Upper lobe of left lung (tissue), 6 donors: ENCODE data around the gene TC2N. TPM values are rescaled to one million over a fixed set of nuclear protein-coding genes. Genes with fewer than 3 reads are reported as not detected.
"Not testable (repeated sequence)": the region's sequence is repeated elsewhere in the genome, so short reads cannot be mapped to it uniquely, and the experiment has no call there.

Source experiments
- ATAC-seq, 2 donors: fragments of 200-7000 bp; cut with Tn5 transposase; one replicate each; pipeline ENCODE4 v1.9.1; 2022; ENCODE audit warnings: mild to moderate bottlenecking in 2 of 2, moderate library complexity in 2 of 2; ENCODE audit not compliant: low FRiP score in 2 of 2
- DNase-seq, 2 donors: peaks; one replicate each; pipeline ENCODE4 v3.0.0-alpha.2; 2019 to 2020
- H3K27ac ChIP-seq, 4 donors: fragments of 200-600 bp; sonication (generic); one replicate each; pipeline ENCODE4 v1.5.1; 2016 to 2019
- H3K27me3 ChIP-seq, 4 donors: fragments of 200-600 bp; sonication (generic); one replicate each; pipeline ENCODE4 v1.5.1; 2017 to 2019
- H3K36me3 ChIP-seq, 4 donors: fragments of 200-600 bp; sonication (generic); one replicate each; pipeline ENCODE4 v1.5.1; 2016 to 2019
- H3K4me1 ChIP-seq, 4 donors: fragments of 200-600 bp; sonication (generic); one replicate each; pipeline ENCODE4 v1.5.1; 2018 to 2019
- H3K4me3 ChIP-seq, 4 donors: fragments of 200-600 bp; sonication (generic); one replicate each; pipeline ENCODE4 v1.5.1; 2017 to 2019; ENCODE audit warnings: mild to moderate bottlenecking in 2 of 4, moderate library complexity in 1 of 4
- H3K9me3 ChIP-seq, 4 donors: fragments of 200-600 bp; sonication (generic); one replicate each; pipeline ENCODE4 v1.5.1; 2018 to 2019
- CTCF ChIP-seq, 6 experiments: fragments of 450-650 bp in 4 of 6; fragments of 200-600 bp in 2 of 6; sonication (generic) in 2 of 6; IDR thresholded peaks; one replicate each; pipeline ENCODE4 v1.5.1; 2016 to 2019; ENCODE audit warnings: antibody characterized with exemption in 6 of 6
- EP300 ChIP-seq, 4 donors: sonication (generic); formaldehyde crosslinking; IDR thresholded peaks; one replicate each; pipeline ENCODE4 v1.5.1; 2017; ENCODE audit warnings: antibody characterized with exemption in 4 of 4, control low read depth in 2 of 4
- POLR2A ChIP-seq, 4 donors: fragments of 450-650 bp; IDR thresholded peaks; one replicate each; pipeline ENCODE4 v1.5.1; 2016 to 2017; ENCODE audit warnings: antibody characterized with exemption in 4 of 4, mild to moderate bottlenecking in 2 of 4
- POLR2AphosphoS5 ChIP-seq, 2 donors: sonication (generic); formaldehyde crosslinking; IDR thresholded peaks; one replicate each; pipeline ENCODE4 v1.5.1; 2017; ENCODE audit warnings: antibody characterized with exemption in 2 of 2
- WGBS, 2 donors: methylation state at CpG; one replicate each; pipeline ENCODE4 v1.1.5; 2017 to 2018; 5-methylcytosine and 5-hydroxymethylcytosine counted together
- total RNA-seq, 6 donors: library from RNA; depleted of rRNA in 4 of 6; stranded (reverse); fragments of >200 nt in 4 of 6; gene quantifications; one replicate each; pipeline versions ENCODE4 v1.1.0 to v1.2.1, GENCODE V29; 2016 to 2021
- donor health status: DM: no; HTN: no; CAD: no; lungs with moderate emphysema.
- donor health status: DM: no; HTN: yes; CAD: no; lungs with severe emphysema.

The TC2N gene
- total RNA-seq, 6 donors from 2014 or later: 21.0 to 121 (median 49.6) TPM

- no peak for DNase-seq
These were observed 8.4 kb upstream of the TC2N start for GRCh38 chr14:91875525-91876286.

GRCh38 chr14:91873471-91874415, 6.4 kb upstream of the TC2N start:
- Histone ChIP-seq H3K36me3 (peaks cover 0 to 8% (median 1%) of the 10 kb centered on the region in 4 donors), H3K4me1 (peaks cover 34 to 61% (median 43%) of the 10 kb centered on the region in 4 donors), H3K4me3 (no peak overlapping the region), H3K9me3 (no peaks in the 10 kb centered on the region), H3K27me3 (no peaks in the 10 kb centered on the region), H3K27ac (peak overlapping the region; percentile 75 to 86 (median 82))
- DNase-seq (peak in 1 of 2 donors; percentile 44), ATAC-seq (peak in 1 of 2 donors; percentile 4)
- peak in 1 of 2 donors; percentile 52 for TF ChIP-seq POLR2AphosphoS5 (IDR thresholded peaks at IDR 0.05)
- TF ChIP-seq CTCF (IDR thresholded peaks at IDR 0.05): no peak
- TF ChIP-seq POLR2A (IDR thresholded peaks at IDR 0.05): peak in 1 of 4 donors; percentile 41
- no peak for TF ChIP-seq EP300 (IDR thresholded peaks at IDR 0.05)
- 57 to 60% methylated on average over 14 to 15 of the region's 15 CpGs for WGBS, 2 donors

More at GRCh38 chr14:91875525-91876286, 8.4 kb upstream of the TC2N start:
- Histone ChIP-seq H3K4me1 (peaks cover 28 to 49% (median 36%) of the 10 kb centered on the region in 4 donors), H3K36me3 (peaks cover 0 to 8% (median 1%) of the 10 kb centered on the region in 4 donors), H3K9me3 (no peaks in the 10 kb centered on the region), H3K27me3 (no peaks in the 10 kb centered on the region), H3K27ac (peak overlapping the region; percentile 2 to 65 (median 36)), H3K4me3 (no peak overlapping the region)
- no peak for ATAC-seq
- TF ChIP-seq CTCF (IDR thresholded peaks at IDR 0.05): no peak
- TF ChIP-seq POLR2AphosphoS5 (IDR thresholded peaks at IDR 0.05): no peak
- 62 to 66% methylated on average over 9 of the region's 9 CpGs for WGBS, 2 donors

- WGBS, 2 donors: 37 to 45% methylated on average over 14 to 15 of the region's 15 CpGs
- peak; percentile 77 to 87 for ATAC-seq
- TF ChIP-seq POLR2A (IDR thresholded peaks at IDR 0.05): peak in 1 of 4 donors; percentile 45
- TF ChIP-seq POLR2AphosphoS5 (IDR thresholded peaks at IDR 0.05): peak; percentile 94 to 95
- peak; percentile 81 to 99 (median 96) for TF ChIP-seq EP300 (IDR thresholded peaks at IDR 0.05)
- no peak for TF ChIP-seq CTCF (IDR thresholded peaks at IDR 0.05)
- Histone ChIP-seq H3K4me1 (peaks cover 34 to 62% (median 43%) of the 10 kb centered on the region in 4 donors), H3K4me3 (peak overlapping the region in 1 of 4 donors; percentile 18), H3K9me3 (no peaks in the 10 kb centered on the region), H3K36me3 (peaks cover 0 to 12% (median 1%) of the 10 kb centered on the region in 4 donors), H3K27ac (peak overlapping the region; percentile 75 to 86 (median 82)), H3K27me3 (no peaks in the 10 kb centered on the region)
- peak; percentile 45 to 92 for DNase-seq
These were observed 5.5 kb upstream of the TC2N start for GRCh38 chr14:91872517-91873470.

GRCh38 chr14:91872011-91872501, 4.7 kb upstream of the TC2N start:
- ATAC-seq (peak; percentile 5 to 49), DNase-seq (peak in 1 of 2 donors; percentile 80)
- whole genome bisulfite sequencing, 2 donors: 10 to 26% methylated on average over 3 of the region's 3 CpGs
- peak overlapping the region in 1 of 4 donors; percentile 18 for H3K4me3 ChIP-seq
- H3K36me3 ChIP-seq: peaks cover 0 to 8% (median 1%) of the 10 kb centered on the region in 4 donors
- H3K9me3 ChIP-seq: no peaks in the 10 kb centered on the region
- peaks cover 34 to 66% (median 46%) of the 10 kb centered on the region in 4 donors for H3K4me1 ChIP-seq
- no peaks in the 10 kb centered on the region for H3K27me3 ChIP-seq
- peak overlapping the region; percentile 75 to 86 (median 82) for H3K27ac ChIP-seq
- no peak for TF ChIP-seq CTCF (IDR thresholded peaks at IDR 0.05)
- peak in 1 of 4 donors; percentile 51 for TF ChIP-seq EP300 (IDR thresholded peaks at IDR 0.05)
- TF ChIP-seq POLR2A (IDR thresholded peaks at IDR 0.05): no peak

GRCh38 chr14:91871401-91871800, 4.1 kb upstream of the TC2N start:
- Histone ChIP-seq H3K4me1 (peaks cover 34 to 73% (median 49%) of the 10 kb centered on the region in 4 donors), H3K27ac (peak overlapping the region; percentile 75 to 86 (median 82))
- H3K9me3 ChIP-seq, H3K4me3 ChIP-seq, H3K27me3 ChIP-seq, H3K36me3 ChIP-seq, ATAC-seq, DNase-seq: not testable (repeated sequence)
- WGBS, 2 donors: 91 to 95% methylated on average over 4 of the region's 4 CpGs
